Prostate gland (tissue), 2 donors: ENCODE data around the gene SIPA1.

Experiments
- CTCF ChIP-seq, 4 experiments: fragments of 200-600 bp in 2 of 4; fragments of 450-650 bp in 2 of 4; sonication (generic) in 2 of 4; IDR thresholded peaks; 1 replicate in 3 of 4; 2 replicates in 1 of 4; pipeline ENCODE4 v1.5.1; 2016 to 2019; ENCODE audit warnings: antibody characterized with exemption in 4 of 4, mild to moderate bottlenecking in 2 of 4, moderate library complexity in 2 of 4
- POLR2AphosphoS5 ChIP-seq: sonication (generic); formaldehyde crosslinking; IDR thresholded peaks from one replicate; pipeline ENCODE4 v1.6.1; 2017; ENCODE audit warnings: antibody characterized with exemption

GRCh38 chr11:65636108-65637031, 1.5 kb upstream of the SIPA1 start:
- no peak for TF ChIP-seq CTCF (IDR thresholded peaks at IDR 0.05)
- TF ChIP-seq POLR2AphosphoS5, result no peak
